Neural cell (in vitro differentiated cells): ENCODE results near the gene CLNK.

ENCODE experiments used
- EZH2 ChIP-seq: fragments of 200-600, 300-800 bp; shearing (Covaris generic), sonication (generic); IDR thresholded peaks from 2 replicates; pipeline ENCODE4 v1.6.1; 2014; ENCODE audit warnings: antibody characterized with exemption, low read length, borderline replicate concordance, mild to moderate bottlenecking; ENCODE audit not compliant: insufficient read depth, poor library complexity, severe bottlenecking
- MXI1 ChIP-seq: fragments of 450-650 bp; conservative IDR thresholded peaks from 2 replicates; pipeline ENCODE4 v1.6.1; 2014; ENCODE audit warnings: antibody characterized with exemption, mild to moderate bottlenecking; ENCODE audit not compliant: poor library complexity, severe bottlenecking
- POLR2AphosphoS5 ChIP-seq: IDR thresholded peaks from 2 replicates; pipeline ENCODE4 v1.6.1; 2012
- RAD21 ChIP-seq: fragments of 450-650 bp; conservative IDR thresholded peaks from 2 replicates; pipeline ENCODE4 v1.6.1; 2014; ENCODE audit warnings: antibody characterized with exemption, mild to moderate bottlenecking, moderate library complexity
- REST ChIP-seq: IDR thresholded peaks from 2 replicates; pipeline ENCODE4 v1.6.1; 2012; ENCODE audit warnings: borderline replicate concordance
- TAF1 ChIP-seq: IDR thresholded peaks from 2 replicates; pipeline ENCODE4 v1.6.1; 2012; ENCODE audit warnings: low read depth
- TF ChIP-seq, protein P1 (sequence below): fragments of 450-650 bp; IDR thresholded peaks from 2 replicates; pipeline ENCODE4 v1.5.1; 2014; ENCODE audit warnings: antibody characterized with exemption, mild to moderate bottlenecking, moderate library complexity; ENCODE audit not compliant: poor library complexity, severe bottlenecking

- TF ChIP-seq, protein P1, sequence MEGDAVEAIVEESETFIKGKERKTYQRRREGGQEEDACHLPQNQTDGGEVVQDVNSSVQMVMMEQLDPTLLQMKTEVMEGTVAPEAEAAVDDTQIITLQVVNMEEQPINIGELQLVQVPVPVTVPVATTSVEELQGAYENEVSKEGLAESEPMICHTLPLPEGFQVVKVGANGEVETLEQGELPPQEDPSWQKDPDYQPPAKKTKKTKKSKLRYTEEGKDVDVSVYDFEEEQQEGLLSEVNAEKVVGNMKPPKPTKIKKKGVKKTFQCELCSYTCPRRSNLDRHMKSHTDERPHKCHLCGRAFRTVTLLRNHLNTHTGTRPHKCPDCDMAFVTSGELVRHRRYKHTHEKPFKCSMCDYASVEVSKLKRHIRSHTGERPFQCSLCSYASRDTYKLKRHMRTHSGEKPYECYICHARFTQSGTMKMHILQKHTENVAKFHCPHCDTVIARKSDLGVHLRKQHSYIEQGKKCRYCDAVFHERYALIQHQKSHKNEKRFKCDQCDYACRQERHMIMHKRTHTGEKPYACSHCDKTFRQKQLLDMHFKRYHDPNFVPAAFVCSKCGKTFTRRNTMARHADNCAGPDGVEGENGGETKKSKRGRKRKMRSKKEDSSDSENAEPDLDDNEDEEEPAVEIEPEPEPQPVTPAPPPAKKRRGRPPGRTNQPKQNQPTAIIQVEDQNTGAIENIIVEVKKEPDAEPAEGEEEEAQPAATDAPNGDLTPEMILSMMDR = no peak
- no peak for TF ChIP-seq RAD21
- no peak for TF ChIP-seq TAF1
- TF ChIP-seq EZH2 = no peak
- TF ChIP-seq POLR2AphosphoS5 = no peak
- TF ChIP-seq REST = no peak
- TF ChIP-seq MXI1 = no peak
These were observed 46.0 kb upstream of the CLNK start for GRCh38 chr4:10730590-10730989.
